Measurements from ENCODE around the gene VKORC1L1.

DNA sequence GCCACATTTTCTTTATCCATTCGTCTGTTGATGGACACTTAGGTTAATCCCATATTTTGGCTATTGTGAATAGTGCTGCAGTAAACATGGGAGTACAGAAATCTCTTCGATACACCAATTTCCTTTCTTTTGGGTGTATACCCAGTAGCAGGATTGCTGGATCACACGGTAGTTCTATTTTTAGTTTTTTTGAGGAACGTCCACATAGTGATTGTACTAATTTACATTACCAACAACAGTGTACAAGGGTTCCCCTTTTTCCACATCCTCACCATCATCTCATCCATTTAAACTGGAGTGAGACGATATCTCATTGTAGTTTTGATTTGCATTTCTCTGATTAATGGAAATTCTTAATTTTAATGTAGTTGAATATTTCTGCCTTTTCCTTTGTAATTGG is 19.3 kb downstream of the VKORC1L1 start:
- no peak for TF ChIP-seq EZH2phosphoT487 (IDR thresholded peaks at IDR 0.05; ENCODE audit: borderline replicate concordance)
- TF ChIP-seq, protein P1, sequence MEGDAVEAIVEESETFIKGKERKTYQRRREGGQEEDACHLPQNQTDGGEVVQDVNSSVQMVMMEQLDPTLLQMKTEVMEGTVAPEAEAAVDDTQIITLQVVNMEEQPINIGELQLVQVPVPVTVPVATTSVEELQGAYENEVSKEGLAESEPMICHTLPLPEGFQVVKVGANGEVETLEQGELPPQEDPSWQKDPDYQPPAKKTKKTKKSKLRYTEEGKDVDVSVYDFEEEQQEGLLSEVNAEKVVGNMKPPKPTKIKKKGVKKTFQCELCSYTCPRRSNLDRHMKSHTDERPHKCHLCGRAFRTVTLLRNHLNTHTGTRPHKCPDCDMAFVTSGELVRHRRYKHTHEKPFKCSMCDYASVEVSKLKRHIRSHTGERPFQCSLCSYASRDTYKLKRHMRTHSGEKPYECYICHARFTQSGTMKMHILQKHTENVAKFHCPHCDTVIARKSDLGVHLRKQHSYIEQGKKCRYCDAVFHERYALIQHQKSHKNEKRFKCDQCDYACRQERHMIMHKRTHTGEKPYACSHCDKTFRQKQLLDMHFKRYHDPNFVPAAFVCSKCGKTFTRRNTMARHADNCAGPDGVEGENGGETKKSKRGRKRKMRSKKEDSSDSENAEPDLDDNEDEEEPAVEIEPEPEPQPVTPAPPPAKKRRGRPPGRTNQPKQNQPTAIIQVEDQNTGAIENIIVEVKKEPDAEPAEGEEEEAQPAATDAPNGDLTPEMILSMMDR (conservative IDR thresholded peaks at IDR 0.05; ENCODE audit: low read length) = no peak
